HG02970 (cell line): ENCODE measurements around the gene SERPINE1.
A peak's percentile ranks its signal among the peaks of the same experiment; 100 is the strongest.
"Not testable (repeated sequence)": the region's sequence is repeated elsewhere in the genome, so short reads cannot be mapped to it uniquely, and the experiment has no call there.

Source experiments
- ATAC-seq: cut with Tn5 transposase; IDR thresholded peaks from one replicate; pipeline ENCODE4 v1.9.1; 2021; ENCODE audit warnings: mild to moderate bottlenecking, moderate library complexity, moderate number of reproducible peaks; ENCODE audit not compliant: unreplicated experiment, low FRiP score

SERPINE1 gene

GRCh38 chr7:101121991-101122932 is 4.6 kb upstream of the SERPINE1 start:
- ATAC-seq = no peak

- no peak for ATAC-seq
These were observed 3.8 kb upstream of the SERPINE1 start for GRCh38 chr7:101122933-101123702.

- ATAC-seq = no peak
These were observed 3.2 kb upstream of the SERPINE1 start for GRCh38 chr7:101123703-101124068.

GRCh38 chr7:101124376-101125056 is 2.4 kb upstream of the SERPINE1 start:
- ATAC-seq = no peak

GRCh38 chr7:101125989-101126650 is 784 bp upstream of the SERPINE1 start:
- peak; percentile 58 for ATAC-seq

GRCh38 chr7:101127460-101128039 is 646 bp downstream of the SERPINE1 start:
- no peak for ATAC-seq

GRCh38 chr7:101128040-101128834 is 1.3 kb downstream of the SERPINE1 start:
- ATAC-seq = no peak

- ATAC-seq = no peak
These were observed 2.8 kb downstream of the SERPINE1 start for GRCh38 chr7:101129603-101130117.

GRCh38 chr7:101132626-101133600 is 6.0 kb downstream of the SERPINE1 start:
- ATAC-seq = not testable (repeated sequence)

GRCh38 chr7:101133621-101134398 is 6.9 kb downstream of the SERPINE1 start:
- ATAC-seq = no peak

- no peak for ATAC-seq
These were observed 7.6 kb downstream of the SERPINE1 start for GRCh38 chr7:101134399-101134980.

- no peak for ATAC-seq
These were observed 10.8 kb downstream of the SERPINE1 start for GRCh38 chr7:101137651-101138212.

- no peak for ATAC-seq
These were observed 11.4 kb downstream of the SERPINE1 start for GRCh38 chr7:101138213-101138870.

- no peak for ATAC-seq
These were observed 13.4 kb downstream of the SERPINE1 start for GRCh38 chr7:101140339-101140699.

- ATAC-seq = no peak
These were observed 14.0 kb downstream of the SERPINE1 start for GRCh38 chr7:101140746-101141382.
